GM12874 (cell line): ENCODE results near the gene SLC6A8.

Source experiments
- TF ChIP-seq, protein P1 (sequence below): IDR thresholded peaks from 2 replicates; pipeline ENCODE4 v1.5.1; 2011; ENCODE audit warnings: low read depth, mild to moderate bottlenecking, control low read depth, low read length, moderate library complexity; ENCODE audit not compliant: insufficient read depth

Gene SLC6A8

GRCh38 chrX:153727123-153727931 is 39.6 kb downstream of the SLC6A8 start:
- TF ChIP-seq, protein P1, sequence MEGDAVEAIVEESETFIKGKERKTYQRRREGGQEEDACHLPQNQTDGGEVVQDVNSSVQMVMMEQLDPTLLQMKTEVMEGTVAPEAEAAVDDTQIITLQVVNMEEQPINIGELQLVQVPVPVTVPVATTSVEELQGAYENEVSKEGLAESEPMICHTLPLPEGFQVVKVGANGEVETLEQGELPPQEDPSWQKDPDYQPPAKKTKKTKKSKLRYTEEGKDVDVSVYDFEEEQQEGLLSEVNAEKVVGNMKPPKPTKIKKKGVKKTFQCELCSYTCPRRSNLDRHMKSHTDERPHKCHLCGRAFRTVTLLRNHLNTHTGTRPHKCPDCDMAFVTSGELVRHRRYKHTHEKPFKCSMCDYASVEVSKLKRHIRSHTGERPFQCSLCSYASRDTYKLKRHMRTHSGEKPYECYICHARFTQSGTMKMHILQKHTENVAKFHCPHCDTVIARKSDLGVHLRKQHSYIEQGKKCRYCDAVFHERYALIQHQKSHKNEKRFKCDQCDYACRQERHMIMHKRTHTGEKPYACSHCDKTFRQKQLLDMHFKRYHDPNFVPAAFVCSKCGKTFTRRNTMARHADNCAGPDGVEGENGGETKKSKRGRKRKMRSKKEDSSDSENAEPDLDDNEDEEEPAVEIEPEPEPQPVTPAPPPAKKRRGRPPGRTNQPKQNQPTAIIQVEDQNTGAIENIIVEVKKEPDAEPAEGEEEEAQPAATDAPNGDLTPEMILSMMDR: no peak

DNA sequence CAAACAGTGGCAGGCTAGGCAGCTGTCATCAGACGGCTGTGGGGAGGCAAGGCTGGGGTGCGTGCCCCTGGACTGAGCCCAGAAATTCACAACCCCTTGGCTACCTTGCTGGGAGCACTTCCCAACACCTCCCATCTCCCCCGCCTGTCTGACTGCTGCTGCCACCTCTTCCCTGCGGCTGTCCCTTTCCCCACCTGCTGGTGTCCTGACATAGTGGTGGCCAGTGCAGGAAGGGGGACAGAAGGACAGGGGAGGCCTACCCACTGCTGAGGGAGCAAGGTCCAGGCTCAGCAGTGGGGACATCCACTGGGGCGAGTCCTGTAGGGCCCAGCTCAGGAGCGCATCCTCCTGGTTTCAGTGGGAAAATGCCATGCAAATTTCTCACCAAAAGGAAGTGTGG is 40.4 kb downstream of the SLC6A8 start:
- TF ChIP-seq, protein P1: no peak

- TF ChIP-seq, protein P1: no peak
Measured at GRCh38 chrX:153728951-153729631, 41.4 kb downstream of the SLC6A8 start.

GRCh38 chrX:153731117-153731844 is 43.6 kb downstream of the SLC6A8 start:
- TF ChIP-seq, protein P1: no peak

DNA sequence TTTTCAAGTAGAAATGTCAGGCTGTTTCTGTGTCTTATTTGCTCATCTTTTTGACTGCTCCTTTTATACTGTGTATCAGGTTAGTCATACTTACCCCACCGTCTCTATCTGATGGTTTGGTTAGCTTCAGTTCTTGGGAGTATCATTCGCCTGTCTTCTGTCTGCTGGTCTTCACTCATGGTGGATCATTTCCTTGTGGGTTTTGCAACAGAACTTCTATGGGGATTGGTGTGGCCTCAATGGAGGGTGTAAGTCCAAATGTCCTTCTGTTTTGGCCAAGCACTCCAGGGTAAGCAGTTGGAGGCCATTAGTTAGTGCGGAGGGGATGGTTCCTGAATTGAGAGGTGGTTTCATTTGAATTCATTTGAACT is 44.1 kb downstream of the SLC6A8 start:
- TF ChIP-seq, protein P1: no peak

DNA sequence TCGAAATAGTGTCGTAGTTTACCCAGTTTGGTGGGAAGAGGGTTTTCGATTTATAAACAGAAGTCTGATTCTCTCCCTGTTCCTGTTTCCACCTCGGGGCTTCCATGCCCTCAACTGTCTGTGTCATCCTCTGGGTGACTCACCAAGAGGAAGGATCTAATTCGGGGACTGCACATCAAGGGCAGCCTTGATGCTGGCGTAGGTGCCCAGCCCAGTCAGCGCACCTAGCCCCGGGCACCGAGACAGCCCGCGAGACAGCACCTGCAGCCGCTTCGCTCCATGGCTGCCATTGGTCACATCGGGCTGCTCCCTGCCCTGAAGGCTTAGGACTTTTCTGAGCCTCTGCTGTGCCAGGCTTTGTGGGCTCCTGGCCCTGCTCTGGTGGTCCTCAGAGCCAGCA is 44.7 kb downstream of the SLC6A8 start:
- TF ChIP-seq, protein P1: no peak

GRCh38 chrX:153733651-153734240 is 46.0 kb downstream of the SLC6A8 start:
- TF ChIP-seq, protein P1: no peak
